Parathyroid adenoma (tissue), 2 donors: ENCODE measurements around the gene SLC12A7.

ENCODE experiments used
- H2AFZ ChIP-seq: fragments of 300-600 bp; sonication (generic); one replicate; pipeline ENCODE4 v1.7.0; 2017; ENCODE audit warnings: antibody characterized with exemption, mild to moderate bottlenecking
- H3K27ac ChIP-seq: fragments of 300-600 bp; sonication (generic); one replicate; pipeline ENCODE4 v1.7.0; 2017
- H3K27me3 ChIP-seq: fragments of 300-600 bp; sonication (generic); one replicate; pipeline ENCODE4 v1.7.0; 2017; ENCODE audit warnings: low read length; ENCODE audit not compliant: control insufficient read depth, insufficient read depth
- H3K36me3 ChIP-seq: fragments of 300-600 bp; sonication (generic); one replicate; pipeline ENCODE4 v1.7.0; 2017; ENCODE audit warnings: low read length; ENCODE audit not compliant: control insufficient read depth, insufficient read depth
- H3K4me1 ChIP-seq: fragments of 300-600 bp; sonication (generic); one replicate; pipeline ENCODE4 v1.7.0; 2017; ENCODE audit warnings: control low read depth
- H3K4me2 ChIP-seq: fragments of 300-600 bp; sonication (generic); one replicate; pipeline ENCODE4 v1.7.0; 2017; ENCODE audit warnings: low read length
- H3K4me3 ChIP-seq: fragments of 300-600 bp; sonication (generic); one replicate; pipeline ENCODE4 v1.7.0; 2017; ENCODE audit warnings: low read depth, low read length
- H3K79me2 ChIP-seq: fragments of 300-600 bp; sonication (generic); one replicate; pipeline ENCODE4 v1.7.0; 2017; ENCODE audit warnings: control low read depth
- H3K9ac ChIP-seq: fragments of 300-600 bp; sonication (generic); one replicate; pipeline ENCODE4 v1.7.0; 2017; ENCODE audit warnings: mild to moderate bottlenecking
- H3K9me3 ChIP-seq: fragments of 300-600 bp; sonication (generic); one replicate; pipeline ENCODE4 v1.7.0; 2017; ENCODE audit warnings: low read length; ENCODE audit not compliant: control insufficient read depth
- TF ChIP-seq, protein P1 (sequence below): fragments of 300-600 bp; sonication (generic); IDR thresholded peaks from one replicate; pipeline ENCODE4 v1.7.0; 2017; ENCODE audit warnings: antibody characterized with exemption, mild to moderate bottlenecking
- donor health status: primary hyperparathyroidism.

SLC12A7 gene

DNA sequence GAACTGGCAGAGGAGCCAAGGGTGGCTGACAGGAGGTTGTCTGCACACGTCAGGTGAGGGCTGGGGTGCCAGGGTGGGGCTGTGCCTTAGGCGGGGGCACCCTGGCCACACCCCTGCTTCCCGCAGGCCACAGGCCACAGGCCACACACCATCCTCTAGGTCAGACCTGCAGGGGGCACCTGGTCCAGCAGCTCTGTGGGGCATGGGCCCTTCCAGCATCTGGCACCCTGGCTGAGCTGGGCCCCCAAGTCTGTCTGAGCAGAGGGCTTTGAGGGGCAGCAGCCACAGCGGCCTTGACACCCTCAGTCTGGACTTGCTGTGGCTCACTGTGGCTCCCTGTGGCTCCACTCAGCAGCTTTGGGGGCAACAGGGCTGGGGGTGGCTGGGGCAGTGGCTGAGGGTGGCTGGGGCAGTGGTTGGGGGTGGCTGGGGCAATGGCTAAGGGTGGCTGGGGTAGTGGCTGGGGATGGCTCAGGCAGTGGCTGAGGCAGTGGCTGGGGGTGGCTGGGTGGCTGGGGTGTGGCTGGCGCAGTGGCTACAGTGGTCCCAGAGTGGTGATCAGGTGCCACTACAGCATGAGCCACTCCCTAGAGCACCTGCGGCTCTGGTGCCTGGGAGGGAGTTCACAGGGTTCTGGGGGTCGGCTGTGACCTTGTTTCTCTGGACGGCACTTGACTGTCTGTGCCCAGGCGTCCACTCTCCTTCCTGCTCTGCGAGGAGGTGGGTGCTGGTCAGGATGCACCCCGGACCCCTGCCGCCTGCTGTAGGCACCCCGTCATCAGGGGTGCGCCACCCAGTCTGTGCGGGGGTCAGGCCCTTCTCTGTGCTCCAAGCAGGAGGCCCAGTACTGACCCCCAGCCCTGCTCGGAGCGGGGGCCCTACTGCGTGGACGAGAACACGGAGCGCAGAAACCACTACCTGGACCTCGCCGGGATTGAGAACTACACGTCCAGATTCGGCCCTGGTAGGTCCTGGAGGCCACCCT is 76.2 kb downstream of the SLC12A7 start:
- H3K4me1 ChIP-seq, result no peaks in the 10 kb centered on the region
- TF ChIP-seq, protein P1, sequence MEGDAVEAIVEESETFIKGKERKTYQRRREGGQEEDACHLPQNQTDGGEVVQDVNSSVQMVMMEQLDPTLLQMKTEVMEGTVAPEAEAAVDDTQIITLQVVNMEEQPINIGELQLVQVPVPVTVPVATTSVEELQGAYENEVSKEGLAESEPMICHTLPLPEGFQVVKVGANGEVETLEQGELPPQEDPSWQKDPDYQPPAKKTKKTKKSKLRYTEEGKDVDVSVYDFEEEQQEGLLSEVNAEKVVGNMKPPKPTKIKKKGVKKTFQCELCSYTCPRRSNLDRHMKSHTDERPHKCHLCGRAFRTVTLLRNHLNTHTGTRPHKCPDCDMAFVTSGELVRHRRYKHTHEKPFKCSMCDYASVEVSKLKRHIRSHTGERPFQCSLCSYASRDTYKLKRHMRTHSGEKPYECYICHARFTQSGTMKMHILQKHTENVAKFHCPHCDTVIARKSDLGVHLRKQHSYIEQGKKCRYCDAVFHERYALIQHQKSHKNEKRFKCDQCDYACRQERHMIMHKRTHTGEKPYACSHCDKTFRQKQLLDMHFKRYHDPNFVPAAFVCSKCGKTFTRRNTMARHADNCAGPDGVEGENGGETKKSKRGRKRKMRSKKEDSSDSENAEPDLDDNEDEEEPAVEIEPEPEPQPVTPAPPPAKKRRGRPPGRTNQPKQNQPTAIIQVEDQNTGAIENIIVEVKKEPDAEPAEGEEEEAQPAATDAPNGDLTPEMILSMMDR, result no peak
- H3K27me3 ChIP-seq, result no peaks in the 10 kb centered on the region
- H3K9me3 ChIP-seq, result no peaks in the 10 kb centered on the region
- no peaks in the 10 kb centered on the region for H3K36me3 ChIP-seq
- no peak overlapping the region for H2AFZ ChIP-seq
- H3K79me2 ChIP-seq, result no peaks in the 10 kb centered on the region
- H3K9ac ChIP-seq, result no peak overlapping the region
- H3K4me3 ChIP-seq, result no peak overlapping the region
- no peak overlapping the region for H3K4me2 ChIP-seq
- no peak overlapping the region for H3K27ac ChIP-seq

DNA sequence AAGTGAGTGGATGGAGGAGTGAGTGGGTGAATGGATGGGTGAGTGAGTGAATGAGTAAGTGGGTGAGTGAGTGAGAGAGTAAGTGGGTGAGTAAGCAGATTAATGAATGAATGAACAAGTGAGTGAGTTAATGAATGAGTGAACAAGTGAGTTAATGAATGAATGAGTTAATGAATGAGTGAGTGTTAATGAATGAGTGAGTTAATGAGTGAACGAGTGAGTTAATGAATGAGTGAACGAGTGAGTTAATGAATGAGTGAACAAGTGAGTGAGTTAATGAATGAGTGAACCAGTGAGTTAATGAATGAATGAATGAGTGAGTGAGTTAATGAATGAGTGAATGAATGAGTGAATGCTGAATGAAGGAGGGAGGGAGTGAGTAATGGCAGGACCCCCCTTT is 76.9 kb downstream of the SLC12A7 start:
- Histone ChIP-seq H3K79me2 (no peaks in the 10 kb centered on the region), H2AFZ (no peak overlapping the region), H3K27ac (no peak overlapping the region), H3K9me3 (no peaks in the 10 kb centered on the region), H3K4me2 (no peak overlapping the region), H3K27me3 (peaks cover under 1% of the 10 kb centered on the region), H3K4me3 (no peak overlapping the region), H3K9ac (no peak overlapping the region), H3K4me1 (no peaks in the 10 kb centered on the region), H3K36me3 (no peaks in the 10 kb centered on the region)
- TF ChIP-seq, protein P1, result no peak

DNA sequence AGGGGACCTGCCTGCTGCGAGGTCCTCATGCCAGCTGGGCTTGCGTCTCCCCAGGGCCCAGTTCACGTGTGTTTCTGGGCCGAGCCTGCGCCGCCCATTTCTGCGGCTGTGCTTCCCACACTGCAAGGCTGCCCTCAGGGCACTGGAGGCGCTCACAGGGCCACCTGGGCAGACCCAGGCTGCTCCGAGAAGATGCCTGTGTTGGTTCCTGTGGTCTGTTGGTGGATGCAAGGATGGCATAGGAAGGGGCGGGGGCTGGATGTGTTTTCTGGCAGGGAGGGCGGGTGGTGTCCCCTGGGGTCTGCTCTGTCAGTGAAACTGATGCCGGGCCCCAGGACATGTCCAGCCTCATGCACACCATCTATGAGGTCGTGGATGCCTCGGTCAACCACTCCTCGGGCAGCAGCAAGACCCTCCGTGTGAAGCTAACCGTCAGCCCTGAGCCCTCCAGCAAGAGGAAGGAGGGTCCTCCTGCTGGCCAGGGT is 77.4 kb downstream of the SLC12A7 start:
- no peaks in the 10 kb centered on the region for H3K36me3 ChIP-seq
- no peak overlapping the region for H3K4me2 ChIP-seq
- H3K9me3 ChIP-seq, result no peaks in the 10 kb centered on the region
- no peak overlapping the region for H3K27ac ChIP-seq
- H3K27me3 ChIP-seq, result peaks cover 4% of the 10 kb centered on the region
- no peak overlapping the region for H3K4me3 ChIP-seq
- H3K4me1 ChIP-seq, result no peaks in the 10 kb centered on the region
- H2AFZ ChIP-seq, result no peak overlapping the region
- no peaks in the 10 kb centered on the region for H3K79me2 ChIP-seq
- no peak overlapping the region for H3K9ac ChIP-seq
- TF ChIP-seq, protein P1, result no peak

DNA sequence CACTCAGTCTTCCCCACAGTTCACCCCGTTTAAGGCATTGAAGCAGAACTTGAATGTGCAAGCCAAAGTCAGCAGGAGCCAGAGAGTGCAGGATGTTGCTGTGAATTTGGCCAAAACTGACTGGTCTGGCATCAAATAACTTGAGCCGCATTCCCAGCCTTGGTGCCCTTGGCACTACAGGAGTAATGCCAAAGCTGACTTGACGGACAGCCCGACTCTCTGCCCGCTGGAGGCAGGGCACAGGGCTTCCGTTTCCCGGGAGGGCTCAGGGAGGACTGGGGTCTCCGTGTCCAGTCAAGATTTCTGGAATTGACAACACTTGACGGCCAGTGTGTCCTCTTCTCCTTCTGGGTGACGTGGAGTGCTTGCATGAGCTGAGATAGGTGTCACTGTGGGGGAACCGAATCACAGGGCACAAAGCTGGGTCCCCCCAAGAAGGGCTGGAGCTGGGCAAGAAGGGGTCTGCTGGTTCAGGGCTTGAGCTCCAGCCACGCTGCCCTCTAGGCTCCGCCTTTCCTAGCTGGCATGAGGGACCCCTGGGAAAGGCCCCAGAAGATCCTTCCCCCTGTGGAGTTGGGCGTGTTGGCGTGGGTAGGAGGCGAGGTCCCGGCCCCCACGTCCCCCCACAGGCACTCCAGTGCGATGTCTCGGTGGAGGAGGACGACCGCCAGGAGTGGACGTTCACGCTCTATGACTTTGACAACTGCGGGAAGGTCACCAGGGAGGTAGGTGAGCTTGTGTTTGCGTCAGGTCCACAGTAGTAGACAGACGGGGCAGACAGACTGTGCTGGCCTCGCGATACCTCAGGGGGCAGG is 78.0 kb downstream of the SLC12A7 start:
- H3K4me1 ChIP-seq, result no peaks in the 10 kb centered on the region
- no peak overlapping the region for H3K4me3 ChIP-seq
- no peaks in the 10 kb centered on the region for H3K79me2 ChIP-seq
- no peak overlapping the region for H2AFZ ChIP-seq
- H3K9me3 ChIP-seq, result no peaks in the 10 kb centered on the region
- no peak overlapping the region for H3K4me2 ChIP-seq
- H3K27ac ChIP-seq, result no peak overlapping the region
- H3K36me3 ChIP-seq, result no peaks in the 10 kb centered on the region
- no peak overlapping the region for H3K9ac ChIP-seq
- peaks cover 4% of the 10 kb centered on the region for H3K27me3 ChIP-seq
- TF ChIP-seq, protein P1, result no peak
